Measurements from ENCODE around the gene FUT3. TPM values are rescaled to one million over a fixed set of nuclear protein-coding genes. Genes with fewer than 3 reads are reported as not detected.
A peak's percentile ranks its signal among the peaks of the same experiment; 100 is the strongest.

Gene FUT3
- total and polyA plus RNA-seq, 9 of the 15 experiments (the other 6 are each of a cell fraction or from before 2014, with no cell fraction given): 0.09 TPM; not detected in 8

DNA sequence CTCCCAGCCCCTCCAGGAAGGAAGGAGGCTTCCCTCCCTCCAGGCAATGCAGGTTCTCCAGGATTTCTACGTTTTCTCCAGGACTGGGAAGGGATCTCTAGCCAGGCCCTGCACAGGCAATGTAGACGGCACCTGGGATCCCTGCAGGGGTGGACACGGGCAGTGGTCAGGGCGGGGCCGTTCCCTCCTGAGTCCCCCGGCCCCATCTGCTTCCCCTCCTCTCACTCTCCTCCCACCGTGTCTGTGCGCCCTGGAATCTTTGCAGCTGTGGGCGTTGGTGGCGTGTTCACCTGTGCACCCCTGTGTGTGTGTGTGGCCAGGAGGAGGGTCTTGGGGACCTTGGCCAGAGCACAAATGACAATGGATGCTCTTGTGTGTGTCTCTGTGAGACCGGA is 36.4 kb downstream of the FUT3 start:
- H3K36me3 ChIP-seq (ENCODE audit: control insufficient read depth, insufficient read depth, low read length): no peaks in the 10 kb centered on the region
- H3K9me1 ChIP-seq (ENCODE audit: control insufficient read depth, insufficient read depth, low read length): no peaks in the 10 kb centered on the region
- no peak overlapping the region for H3K27ac ChIP-seq (ENCODE audit: extremely low read depth, low read depth, low read length)
- in situ Hi-C loops (cut with MboI) (no loop called here), intact Hi-C loops (cut with micrococcal nuclease) (no loop called here)
- no peaks in the 10 kb centered on the region for H3K27me3 ChIP-seq (ENCODE audit: control insufficient read depth in 2 of 2, insufficient read depth in 2 of 2, low read length in 2 of 2)
- H3K4me3 ChIP-seq: no peak overlapping the region
- DNase-seq (ENCODE audit: extremely low read depth in 1 of 4, low spot score in 3 of 4) (no peak), FAIRE-seq (no peak), ATAC-seq (peak; percentile 31; the same call in 1 of the 3 replicates)
- no peak overlapping the region for H3K4me2 ChIP-seq (ENCODE audit: insufficient read depth, low read length)
- H3K9ac ChIP-seq (ENCODE audit: insufficient read depth in 1 of 2, low read depth in 2 of 2, low read length in 2 of 2): 0 out of 4 replicates have a peak overlapping the region, but pooled peaks of 1 of the 2 experiments have one; percentile 17
- ChIA-PET CTCF (ENCODE audit: low intra/inter-chr PET ratio) (no interaction called here), POLR2A (no interaction called here)
- H3K79me2 ChIP-seq (ENCODE audit: control insufficient read depth, insufficient read depth, low read length): no peaks in the 10 kb centered on the region
- no peaks in the 10 kb centered on the region for H3K9me3 ChIP-seq (replicated peaks; ENCODE audit: control insufficient read depth, insufficient read depth, low read depth, low read length)
- no peaks in the 10 kb centered on the region for H4K20me1 ChIP-seq (replicated peaks; ENCODE audit: control insufficient read depth, insufficient read depth, low read length)
- no TSS peak for BruUV-seq (replicated peaks)
- H3K4me1 ChIP-seq (replicated peaks in 1 of 2; ENCODE audit: control insufficient read depth in 2 of 2, insufficient read depth in 2 of 2, low read length in 2 of 2): peaks cover 0 to 4% of the 10 kb centered on the region in 2 experiments; a peak in 2 of 5 replicates
- 36% methylated on average over 10 of the region's 11 CpGs for WGBS (ENCODE audit: insufficient coverage, low coverage, missing lambda C conversion rate)
- no peak overlapping the region for H2AFZ ChIP-seq (ENCODE audit: low read depth, low read length)
- TF ChIP-seq DACH1 (IDR thresholded peaks at IDR 0.05; ENCODE audit: partially characterized antibody) (no peak), BRD9 (IDR thresholded peaks at IDR 0.05; ENCODE audit: low read depth, partially characterized antibody) (no peak), ZC3H11A (IDR thresholded peaks at IDR 0.05; ENCODE audit: low read depth, low read length) (no peak), OTX1 (CRISPR knock-in tag; IDR thresholded peaks at IDR 0.05) (no peak), BACH1 (tag; IDR thresholded peaks at IDR 0.05) (no peak), TRIM24 (IDR thresholded peaks at IDR 0.05) (no peak), LEF1 (IDR thresholded peaks at IDR 0.05) (no peak), FOXM1 (IDR thresholded peaks at IDR 0.05; ENCODE audit: low read depth) (no peak), FOXM1 (CRISPR knock-in tag; IDR thresholded peaks at IDR 0.05; ENCODE audit: low read depth) (no peak), RBFOX2 (IDR thresholded peaks at IDR 0.05; ENCODE audit: low read depth, low read length) (no peak), SREBF1 (IDR thresholded peaks at IDR 0.05; ENCODE audit: borderline replicate concordance, low read depth, low read length) (no peak), RNF2 (IDR thresholded peaks at IDR 0.05) (no peak)
- TF ChIP-seq, protein P1, sequence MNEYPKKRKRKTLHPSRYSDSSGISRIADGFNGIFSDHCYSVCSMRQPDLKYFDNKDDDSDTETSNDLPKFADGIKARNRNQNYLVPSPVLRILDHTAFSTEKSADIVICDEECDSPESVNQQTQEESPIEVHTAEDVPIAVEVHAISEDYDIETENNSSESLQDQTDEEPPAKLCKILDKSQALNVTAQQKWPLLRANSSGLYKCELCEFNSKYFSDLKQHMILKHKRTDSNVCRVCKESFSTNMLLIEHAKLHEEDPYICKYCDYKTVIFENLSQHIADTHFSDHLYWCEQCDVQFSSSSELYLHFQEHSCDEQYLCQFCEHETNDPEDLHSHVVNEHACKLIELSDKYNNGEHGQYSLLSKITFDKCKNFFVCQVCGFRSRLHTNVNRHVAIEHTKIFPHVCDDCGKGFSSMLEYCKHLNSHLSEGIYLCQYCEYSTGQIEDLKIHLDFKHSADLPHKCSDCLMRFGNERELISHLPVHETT (CRISPR knock-in tag; conservative IDR thresholded peaks at IDR 0.05 in 1 of 2, IDR thresholded peaks at IDR 0.05 in 1 of 2): no peak
- TF ChIP-seq, protein P2, sequence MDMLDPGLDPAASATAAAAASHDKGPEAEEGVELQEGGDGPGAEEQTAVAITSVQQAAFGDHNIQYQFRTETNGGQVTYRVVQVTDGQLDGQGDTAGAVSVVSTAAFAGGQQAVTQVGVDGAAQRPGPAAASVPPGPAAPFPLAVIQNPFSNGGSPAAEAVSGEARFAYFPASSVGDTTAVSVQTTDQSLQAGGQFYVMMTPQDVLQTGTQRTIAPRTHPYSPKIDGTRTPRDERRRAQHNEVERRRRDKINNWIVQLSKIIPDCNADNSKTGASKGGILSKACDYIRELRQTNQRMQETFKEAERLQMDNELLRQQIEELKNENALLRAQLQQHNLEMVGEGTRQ (CRISPR knock-in tag; IDR thresholded peaks at IDR 0.05): no peak
- TF ChIP-seq, protein P3, sequence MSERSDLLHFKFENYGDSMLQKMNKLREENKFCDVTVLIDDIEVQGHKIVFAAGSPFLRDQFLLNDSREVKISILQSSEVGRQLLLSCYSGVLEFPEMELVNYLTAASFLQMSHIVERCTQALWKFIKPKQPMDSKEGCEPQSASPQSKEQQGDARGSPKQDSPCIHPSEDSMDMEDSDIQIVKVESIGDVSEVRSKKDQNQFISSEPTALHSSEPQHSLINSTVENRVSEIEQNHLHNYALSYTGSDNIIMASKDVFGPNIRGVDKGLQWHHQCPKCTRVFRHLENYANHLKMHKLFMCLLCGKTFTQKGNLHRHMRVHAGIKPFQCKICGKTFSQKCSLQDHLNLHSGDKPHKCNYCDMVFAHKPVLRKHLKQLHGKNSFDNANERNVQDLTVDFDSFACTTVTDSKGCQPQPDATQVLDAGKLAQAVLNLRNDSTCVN (CRISPR knock-in tag; IDR thresholded peaks at IDR 0.05): no peak
- TF ChIP-seq, protein P4, sequence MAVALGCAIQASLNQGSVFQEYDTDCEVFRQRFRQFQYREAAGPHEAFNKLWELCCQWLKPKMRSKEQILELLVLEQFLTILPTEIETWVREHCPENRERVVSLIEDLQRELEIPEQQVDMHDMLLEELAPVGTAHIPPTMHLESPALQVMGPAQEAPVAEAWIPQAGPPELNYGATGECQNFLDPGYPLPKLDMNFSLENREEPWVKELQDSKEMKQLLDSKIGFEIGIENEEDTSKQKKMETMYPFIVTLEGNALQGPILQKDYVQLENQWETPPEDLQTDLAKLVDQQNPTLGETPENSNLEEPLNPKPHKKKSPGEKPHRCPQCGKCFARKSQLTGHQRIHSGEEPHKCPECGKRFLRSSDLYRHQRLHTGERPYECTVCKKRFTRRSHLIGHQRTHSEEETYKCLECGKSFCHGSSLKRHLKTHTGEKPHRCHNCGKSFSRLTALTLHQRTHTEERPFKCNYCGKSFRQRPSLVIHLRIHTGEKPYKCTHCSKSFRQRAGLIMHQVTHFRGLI (CRISPR knock-in tag; IDR thresholded peaks at IDR 0.05): no peak
- TF ChIP-seq, protein P5, sequence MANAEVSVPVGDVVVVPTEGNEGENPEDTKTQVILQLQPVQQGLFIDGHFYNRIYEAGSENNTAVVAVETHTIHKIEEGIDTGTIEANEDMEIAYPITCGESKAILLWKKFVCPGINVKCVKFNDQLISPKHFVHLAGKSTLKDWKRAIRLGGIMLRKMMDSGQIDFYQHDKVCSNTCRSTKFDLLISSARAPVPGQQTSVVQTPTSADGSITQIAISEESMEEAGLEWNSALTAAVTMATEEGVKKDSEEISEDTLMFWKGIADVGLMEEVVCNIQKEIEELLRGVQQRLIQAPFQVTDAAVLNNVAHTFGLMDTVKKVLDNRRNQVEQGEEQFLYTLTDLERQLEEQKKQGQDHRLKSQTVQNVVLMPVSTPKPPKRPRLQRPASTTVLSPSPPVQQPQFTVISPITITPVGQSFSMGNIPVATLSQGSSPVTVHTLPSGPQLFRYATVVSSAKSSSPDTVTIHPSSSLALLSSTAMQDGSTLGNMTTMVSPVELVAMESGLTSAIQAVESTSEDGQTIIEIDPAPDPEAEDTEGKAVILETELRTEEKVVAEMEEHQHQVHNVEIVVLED (CRISPR knock-in tag; IDR thresholded peaks at IDR 0.05): no peak

Measured in K562 (cell line).